ENCODE data around the gene PCNX2.

Gene PCNX2

GRCh38 chr1:233295237-233295974 is at the start of gene PCNX2:
Gene PCNX2 (minus strand): TSS chr1:233295725. CDS start chr1:233295478, 247 bp downstream.
- no peak for DNase-seq

DNA sequence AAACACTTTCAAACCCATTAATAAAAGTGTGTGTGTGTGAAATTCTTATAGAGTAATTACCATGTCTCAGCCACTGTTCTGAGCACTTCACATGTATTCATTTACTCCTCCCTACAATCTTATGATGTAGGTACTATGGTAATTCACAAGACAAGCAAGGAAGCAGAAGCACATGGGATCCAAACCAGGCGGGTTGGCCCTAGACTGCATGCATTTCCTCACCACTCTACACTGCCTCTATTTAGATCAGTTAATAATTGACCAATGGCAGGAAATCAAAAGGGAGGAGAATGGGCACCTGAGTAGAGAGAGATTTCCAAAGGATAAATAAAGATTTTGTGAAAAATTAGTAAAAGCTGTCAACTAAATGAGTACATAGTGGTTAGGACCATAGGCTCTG is 47.7 kb upstream of the PCNX2 start:
- no peak for DNase-seq

GRCh38 chr1:233342086-233342485 is 46.6 kb upstream of the PCNX2 start:
- no peak for DNase-seq

- no peak for DNase-seq
Measured at GRCh38 chr1:233340966-233341516, 45.5 kb upstream of the PCNX2 start.

DNA sequence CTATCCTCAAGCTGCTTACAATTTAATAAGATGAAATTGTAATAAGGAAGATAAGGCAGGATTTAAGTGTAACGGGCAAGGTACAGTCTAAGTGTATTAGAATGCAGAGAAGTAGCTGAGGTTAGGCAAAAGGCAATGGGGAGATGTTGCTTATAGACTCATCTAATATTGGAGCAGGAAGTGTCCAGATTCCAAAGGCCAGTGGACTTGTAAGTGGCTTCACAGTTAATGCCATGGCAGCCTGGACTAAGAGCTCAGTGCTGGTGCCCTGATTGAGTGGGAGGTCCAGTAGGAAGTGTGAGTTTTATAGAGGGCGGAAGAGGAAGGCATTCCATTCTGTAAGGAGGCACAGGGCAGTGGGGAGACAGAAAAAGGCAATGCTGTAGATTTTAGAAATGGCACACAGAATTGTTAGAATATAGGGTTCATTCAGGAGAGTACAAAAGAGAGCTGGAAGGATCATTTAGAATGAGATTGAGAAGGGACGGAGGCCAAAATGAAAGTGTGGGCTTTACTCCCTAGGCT is 44.6 kb upstream of the PCNX2 start:
- no peak for DNase-seq

DNA sequence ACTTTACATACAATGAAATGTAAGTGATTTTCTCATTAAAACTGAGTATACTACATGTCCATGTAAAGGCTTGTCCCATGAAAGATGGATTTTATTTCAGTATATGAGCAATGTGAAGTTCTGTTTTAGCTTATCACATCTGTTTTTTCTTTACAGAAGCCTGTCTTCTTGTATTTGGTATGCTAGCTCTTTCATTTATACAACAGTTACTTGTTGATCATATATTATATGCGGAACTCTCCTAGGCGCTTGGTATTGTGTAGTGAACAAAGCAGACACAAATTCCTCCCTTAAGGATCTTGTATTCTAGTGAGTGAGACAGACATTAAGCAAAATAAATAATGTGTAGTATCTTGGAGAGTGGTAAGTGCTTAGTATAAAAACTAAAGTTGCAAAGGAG is 42.6 kb upstream of the PCNX2 start:
- DNase-seq: no peak

GRCh38 chr1:233337505-233337904 is 42.0 kb upstream of the PCNX2 start:
- no peak for DNase-seq

DNA sequence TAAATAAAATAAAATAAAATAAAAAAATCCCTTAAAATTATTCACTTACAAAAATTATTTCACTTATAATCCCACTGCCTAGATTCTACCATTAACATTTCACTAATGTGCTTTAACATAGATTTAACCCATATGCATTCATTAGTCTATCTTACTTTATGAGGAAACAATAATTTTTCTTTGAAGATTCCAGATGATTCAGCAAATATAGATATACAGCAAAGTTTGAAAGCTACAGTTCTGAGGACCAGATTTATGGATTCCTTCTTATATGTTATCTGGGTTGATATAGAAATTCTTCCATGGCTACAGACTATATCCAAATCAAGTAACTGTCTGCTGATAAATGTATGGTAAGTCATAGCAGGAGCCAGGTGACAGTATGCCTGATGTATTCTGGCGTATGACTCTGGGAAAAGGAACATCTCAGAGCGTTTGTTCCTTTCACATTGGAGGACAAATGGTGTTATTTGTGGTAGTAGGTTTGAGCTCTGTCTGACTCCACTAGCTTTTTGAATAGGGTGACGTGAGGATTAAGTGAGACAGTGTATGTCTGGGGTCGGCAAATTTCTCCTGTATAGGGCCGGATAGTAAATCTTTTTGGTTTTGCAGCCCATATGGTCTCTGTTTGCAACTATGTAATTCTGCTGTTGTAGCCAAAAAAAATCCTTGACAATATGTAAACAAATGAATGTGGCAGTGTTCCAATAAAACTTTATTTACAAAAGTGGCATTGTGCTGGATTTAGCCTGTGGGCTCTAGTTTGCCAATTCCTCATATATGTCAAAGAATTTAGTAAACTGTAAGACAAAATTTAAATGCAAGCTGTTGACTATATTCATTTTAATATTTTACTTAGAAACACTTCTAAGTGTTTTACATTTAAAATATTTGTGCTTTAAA is 41.3 kb upstream of the PCNX2 start:
- no peak for DNase-seq

GRCh38 chr1:233334092-233334491 is 38.6 kb upstream of the PCNX2 start:
- DNase-seq: no peak

DNA sequence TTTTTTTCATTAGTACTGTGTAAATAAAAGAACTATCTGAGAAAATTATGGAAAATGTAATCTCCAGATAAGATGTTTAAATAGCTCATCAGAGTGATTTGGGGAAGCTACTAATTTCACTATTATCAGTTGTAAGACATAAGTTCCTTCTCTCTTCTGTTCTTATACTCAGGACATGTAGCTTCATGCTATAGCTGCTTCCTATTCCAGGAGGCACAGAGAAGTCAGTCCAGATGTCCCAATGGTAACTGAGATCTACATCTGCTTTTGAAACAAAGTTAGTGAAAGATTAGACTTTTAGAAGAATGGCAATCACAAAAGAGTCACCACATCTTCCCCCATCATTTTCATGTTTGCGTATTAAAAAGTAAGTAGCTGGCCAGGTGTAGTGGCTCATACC is 37.6 kb upstream of the PCNX2 start:
- DNase-seq: no peak

- DNase-seq: no peak
Measured at GRCh38 chr1:233331676-233332519, 36.4 kb upstream of the PCNX2 start.

GRCh38 chr1:233328142-233328921 is 32.8 kb upstream of the PCNX2 start:
- no peak for DNase-seq

GRCh38 chr1:233327651-233328141 is 32.2 kb upstream of the PCNX2 start, which contains the start of gene MAP3K21:
Gene MAP3K21 (plus strand): TSS chr1:233327724. CDS start chr1:233328029, 305 bp downstream.
- DNase-seq: no peak

- peak; percentile 70 for DNase-seq
Measured at GRCh38 chr1:233326811-233327650, 31.5 kb upstream of the PCNX2 start.

DNA sequence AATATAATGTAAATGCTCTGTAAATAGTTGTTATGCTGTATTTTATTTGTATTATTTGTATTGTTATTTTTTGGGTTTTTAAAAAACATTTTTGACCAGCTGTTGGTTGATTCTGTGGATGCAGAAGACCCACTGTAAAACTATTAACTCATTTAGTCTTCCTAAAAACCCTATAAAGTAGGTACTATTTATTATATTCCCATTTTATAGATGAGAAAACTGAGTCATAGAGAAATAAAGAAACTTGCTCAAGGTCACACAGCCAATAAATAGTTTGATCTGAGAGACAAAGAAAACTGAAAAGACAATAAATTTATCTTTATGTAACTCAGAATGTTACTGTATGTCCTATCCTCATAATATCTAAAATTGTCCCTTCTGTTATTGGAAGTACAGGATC is 30.8 kb upstream of the PCNX2 start:
- DNase-seq: no peak

DNA sequence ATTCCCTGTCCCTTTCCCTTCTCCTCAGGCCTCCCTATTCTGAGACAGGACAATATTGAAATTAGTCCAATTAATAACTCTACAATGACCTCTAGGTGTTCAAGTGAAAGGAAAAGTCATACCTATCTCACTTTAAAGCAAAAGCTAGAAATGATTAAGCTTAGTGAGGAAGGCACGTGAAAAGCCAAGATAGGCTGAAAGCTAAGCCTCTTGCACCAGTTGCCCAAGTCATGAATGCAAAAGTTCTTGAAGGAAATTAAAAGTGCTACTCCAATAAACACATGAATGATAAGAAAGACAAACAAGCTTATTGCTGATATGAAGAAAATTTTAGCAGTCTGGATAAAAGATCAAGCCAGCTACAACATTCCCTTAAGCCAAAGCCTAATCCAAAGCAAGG is 28.2 kb upstream of the PCNX2 start:
- no peak for DNase-seq

- DNase-seq: no peak
Measured at GRCh38 chr1:233320023-233320422, 24.5 kb upstream of the PCNX2 start.

DNA sequence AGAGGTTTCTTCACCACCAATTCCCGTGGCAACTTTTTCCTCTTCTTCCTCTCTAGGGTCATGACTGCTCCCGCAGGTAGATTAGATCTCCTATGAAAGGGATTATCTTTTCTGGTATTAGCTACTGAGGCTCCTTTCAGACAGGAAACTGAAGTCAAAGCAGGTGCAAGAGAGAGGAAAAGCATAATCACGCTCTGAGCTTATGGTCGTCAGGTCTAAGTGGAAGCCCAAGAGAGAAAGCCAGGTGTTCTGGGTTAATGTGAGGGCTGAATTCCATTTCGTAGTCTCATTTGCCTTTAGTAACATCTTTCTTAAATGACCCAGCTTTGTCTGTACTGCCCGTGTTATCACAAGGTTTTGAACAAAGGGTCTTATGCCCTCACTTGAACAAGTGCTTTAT is 23.7 kb upstream of the PCNX2 start:
- DNase-seq: no peak

- no peak for DNase-seq
Measured at GRCh38 chr1:233316473-233316872, 20.9 kb upstream of the PCNX2 start.

GRCh38 chr1:233315718-233316301 is 20.3 kb upstream of the PCNX2 start:
- no peak for DNase-seq
